ENCODE results near the gene CTDSPL. TPM values are rescaled to one million over a fixed set of nuclear protein-coding genes. Genes with fewer than 3 reads are reported as not detected.

The CTDSPL gene
- total RNA-seq, 1 experiment from 2014 or later: 16.6 TPM

DNA sequence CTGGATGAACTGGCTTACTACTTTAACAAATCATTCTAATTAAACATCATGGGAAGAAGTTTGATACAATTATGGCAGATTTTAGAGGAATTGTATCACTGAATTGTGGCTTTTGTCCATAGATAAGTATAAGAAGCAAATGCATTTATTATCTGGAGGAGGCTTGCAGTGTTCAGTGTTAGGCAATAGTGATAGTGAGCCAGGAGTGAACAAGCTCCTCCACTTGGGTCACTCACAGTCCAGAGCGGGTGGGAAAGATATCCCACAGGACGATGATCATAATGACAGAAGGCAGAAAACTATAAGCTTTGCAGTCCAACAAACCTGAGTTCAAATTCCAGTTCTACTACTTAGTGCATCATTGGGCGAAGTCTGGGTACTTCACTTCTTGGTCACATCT lies 64.9 kb downstream of the CTDSPL start:
- CTCF ChIA-PET: no interaction called here
- Histone ChIP-seq H3K4me1 (ENCODE audit: control insufficient read depth, insufficient read depth, low read length) (no peaks in the 10 kb centered on the region), H3K27me3 (ENCODE audit: control insufficient read depth, insufficient read depth, low read length) (no peaks in the 10 kb centered on the region), H3K9me3 (ENCODE audit: control insufficient read depth, insufficient read depth, low read depth, low read length) (no peaks in the 10 kb centered on the region), H3K36me3 (ENCODE audit: control insufficient read depth, insufficient read depth, low read length) (no peaks in the 10 kb centered on the region), H3K27ac (ENCODE audit: low read length) (no peak overlapping the region), H3K4me3 (ENCODE audit: low read depth in 2 of 2, low read length in 2 of 2) (no peak overlapping the region)
- POLR2A ChIA-PET: no interaction called here
- no peak for ATAC-seq
- intact Hi-C loops (cut with micrococcal nuclease; ENCODE audit: unreplicated experiment): no loop called here
- TF ChIP-seq TCF7L2 (IDR thresholded peaks at IDR 0.05; ENCODE audit: low read depth, low read length): no peak
- TF ChIP-seq, protein P1, sequence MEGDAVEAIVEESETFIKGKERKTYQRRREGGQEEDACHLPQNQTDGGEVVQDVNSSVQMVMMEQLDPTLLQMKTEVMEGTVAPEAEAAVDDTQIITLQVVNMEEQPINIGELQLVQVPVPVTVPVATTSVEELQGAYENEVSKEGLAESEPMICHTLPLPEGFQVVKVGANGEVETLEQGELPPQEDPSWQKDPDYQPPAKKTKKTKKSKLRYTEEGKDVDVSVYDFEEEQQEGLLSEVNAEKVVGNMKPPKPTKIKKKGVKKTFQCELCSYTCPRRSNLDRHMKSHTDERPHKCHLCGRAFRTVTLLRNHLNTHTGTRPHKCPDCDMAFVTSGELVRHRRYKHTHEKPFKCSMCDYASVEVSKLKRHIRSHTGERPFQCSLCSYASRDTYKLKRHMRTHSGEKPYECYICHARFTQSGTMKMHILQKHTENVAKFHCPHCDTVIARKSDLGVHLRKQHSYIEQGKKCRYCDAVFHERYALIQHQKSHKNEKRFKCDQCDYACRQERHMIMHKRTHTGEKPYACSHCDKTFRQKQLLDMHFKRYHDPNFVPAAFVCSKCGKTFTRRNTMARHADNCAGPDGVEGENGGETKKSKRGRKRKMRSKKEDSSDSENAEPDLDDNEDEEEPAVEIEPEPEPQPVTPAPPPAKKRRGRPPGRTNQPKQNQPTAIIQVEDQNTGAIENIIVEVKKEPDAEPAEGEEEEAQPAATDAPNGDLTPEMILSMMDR (IDR thresholded peaks at IDR 0.05): no peak
- TF ChIP-seq, protein P2, sequence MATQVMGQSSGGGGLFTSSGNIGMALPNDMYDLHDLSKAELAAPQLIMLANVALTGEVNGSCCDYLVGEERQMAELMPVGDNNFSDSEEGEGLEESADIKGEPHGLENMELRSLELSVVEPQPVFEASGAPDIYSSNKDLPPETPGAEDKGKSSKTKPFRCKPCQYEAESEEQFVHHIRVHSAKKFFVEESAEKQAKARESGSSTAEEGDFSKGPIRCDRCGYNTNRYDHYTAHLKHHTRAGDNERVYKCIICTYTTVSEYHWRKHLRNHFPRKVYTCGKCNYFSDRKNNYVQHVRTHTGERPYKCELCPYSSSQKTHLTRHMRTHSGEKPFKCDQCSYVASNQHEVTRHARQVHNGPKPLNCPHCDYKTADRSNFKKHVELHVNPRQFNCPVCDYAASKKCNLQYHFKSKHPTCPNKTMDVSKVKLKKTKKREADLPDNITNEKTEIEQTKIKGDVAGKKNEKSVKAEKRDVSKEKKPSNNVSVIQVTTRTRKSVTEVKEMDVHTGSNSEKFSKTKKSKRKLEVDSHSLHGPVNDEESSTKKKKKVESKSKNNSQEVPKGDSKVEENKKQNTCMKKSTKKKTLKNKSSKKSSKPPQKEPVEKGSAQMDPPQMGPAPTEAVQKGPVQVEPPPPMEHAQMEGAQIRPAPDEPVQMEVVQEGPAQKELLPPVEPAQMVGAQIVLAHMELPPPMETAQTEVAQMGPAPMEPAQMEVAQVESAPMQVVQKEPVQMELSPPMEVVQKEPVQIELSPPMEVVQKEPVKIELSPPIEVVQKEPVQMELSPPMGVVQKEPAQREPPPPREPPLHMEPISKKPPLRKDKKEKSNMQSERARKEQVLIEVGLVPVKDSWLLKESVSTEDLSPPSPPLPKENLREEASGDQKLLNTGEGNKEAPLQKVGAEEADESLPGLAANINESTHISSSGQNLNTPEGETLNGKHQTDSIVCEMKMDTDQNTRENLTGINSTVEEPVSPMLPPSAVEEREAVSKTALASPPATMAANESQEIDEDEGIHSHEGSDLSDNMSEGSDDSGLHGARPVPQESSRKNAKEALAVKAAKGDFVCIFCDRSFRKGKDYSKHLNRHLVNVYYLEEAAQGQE (IDR thresholded peaks at IDR 0.05; ENCODE audit: insufficient read depth in 1 of 2, low read depth in 2 of 2, low read length in 1 of 2): no peak
- no peak for DNase-seq (ENCODE audit: low read depth, low spot score)
- in situ Hi-C loops (cut with HindIII; ENCODE audit: low pct_unique_long_range_greater_than_20kb, low sequenced_read_pairs): no loop called here
- BruUV-seq (replicated peaks): no TSS peak

GRCh38 chr3:37930495-37930894 lies 68.8 kb downstream of the CTDSPL start:
- no peak overlapping the region for H3K4me3 ChIP-seq (ENCODE audit: low read depth in 2 of 2, low read length in 2 of 2)
- ATAC-seq (no peak), DNase-seq (ENCODE audit: low read depth, low spot score) (no peak)
- no peaks in the 10 kb centered on the region for H3K36me3 ChIP-seq (ENCODE audit: control insufficient read depth, insufficient read depth, low read length)
- intact Hi-C loops (cut with micrococcal nuclease; ENCODE audit: unreplicated experiment): no loop called here
- no peak overlapping the region for H3K27ac ChIP-seq (ENCODE audit: low read length)
- in situ Hi-C loops (cut with HindIII; ENCODE audit: low pct_unique_long_range_greater_than_20kb, low sequenced_read_pairs): no loop called here
- no TSS peak for BruUV-seq (replicated peaks)
- TF ChIP-seq, protein P2 (IDR thresholded peaks at IDR 0.05; ENCODE audit: insufficient read depth in 1 of 2, low read depth in 2 of 2, low read length in 1 of 2): no peak
- no peak for TF ChIP-seq POLR2AphosphoS5 (IDR thresholded peaks at IDR 0.05; ENCODE audit: low read depth, low read length)
- no peak for TF ChIP-seq SIN3A (IDR thresholded peaks at IDR 0.05; ENCODE audit: borderline replicate concordance, insufficient read depth, low read depth, low read length)
- TF ChIP-seq TCF7L2 (IDR thresholded peaks at IDR 0.05; ENCODE audit: low read depth, low read length): no peak
- TF ChIP-seq, protein P1 (IDR thresholded peaks at IDR 0.05): no peak
- no peaks in the 10 kb centered on the region for H3K4me1 ChIP-seq (ENCODE audit: control insufficient read depth, insufficient read depth, low read length)
- H3K9me3 ChIP-seq (ENCODE audit: control insufficient read depth, insufficient read depth, low read depth, low read length): no peaks in the 10 kb centered on the region
- ChIA-PET POLR2A (no interaction called here), CTCF (interaction anchor here (0.6 kb wide), 1 partner anchor 463 kb away, joined by 3 read pairs; no protein-coding TSS in a partner anchor)
- no peaks in the 10 kb centered on the region for H3K27me3 ChIP-seq (ENCODE audit: control insufficient read depth, insufficient read depth, low read length)
